K562 (cell line): ENCODE data around the gene UCP1. TPM values are rescaled to one million over a fixed set of nuclear protein-coding genes. Genes with fewer than 3 reads are reported as not detected.
A peak's percentile ranks its signal among the peaks of the same experiment; 100 is the strongest.

Experiments used
- ATF7 ChIP-seq: fragments of 450-650 bp; IDR thresholded peaks from 2 replicates; pipeline ENCODE4 v1.7.1; 2014; ENCODE audit warnings: mild to moderate bottlenecking, moderate library complexity
- CREB1 ChIP-seq, 2 experiments: sonication (generic) in 1 of 2; formaldehyde crosslinking in 1 of 2; IDR thresholded peaks; 2 replicates each; pipeline versions ENCODE4 v1.6.1 to v1.8.0; 2012 to 2022; ENCODE audit warnings: inconsistent platforms in 1 of 2, mild to moderate bottlenecking in 1 of 2, missing genetic modification reagents in 1 of 2, moderate library complexity in 1 of 2
- FOS ChIP-seq: IDR thresholded peaks from 3 replicates; pipeline ENCODE4 v1.6.1; 2011; ENCODE audit not compliant: insufficient read length; ENCODE audit errors: extremely low read depth
- KDM1A ChIP-seq, 2 experiments: fragments of 450-650 bp; IDR thresholded peaks; 2 replicates each; pipeline ENCODE4 v1.6.1; 2016; ENCODE audit warnings: mild to moderate bottlenecking in 2 of 2
- LCOR ChIP-seq: sonication (generic); formaldehyde crosslinking; IDR thresholded peaks from 2 replicates; pipeline ENCODE4 v1.8.0; 2022; ENCODE audit warnings: mild to moderate bottlenecking, missing genetic modification reagents
- PHTF2 ChIP-seq: fragments of 250-450 bp; sonication (Bioruptor Pico); IDR thresholded peaks from 2 replicates; pipeline ENCODE4 v1.5.0; 2021; ENCODE audit warnings: mild to moderate bottlenecking
- POU5F1 ChIP-seq: fragments of 150-350 bp; IDR thresholded peaks from 2 replicates; pipeline ENCODE4 v1.6.1; 2014; ENCODE audit warnings: borderline replicate concordance, low read length, low read depth, mild to moderate bottlenecking; ENCODE audit not compliant: partially characterized antibody
- RCOR1 ChIP-seq, 2 experiments: IDR thresholded peaks; 2 replicates each; pipeline ENCODE4 v1.6.1; 2012; ENCODE audit warnings: low read depth in 2 of 2, low read length in 2 of 2, borderline replicate concordance in 1 of 2, improper control_type of control experiment in 1 of 2
- TAF7 ChIP-seq: fragments of 450-650 bp; IDR thresholded peaks from 2 replicates; pipeline ENCODE4 v1.6.1; 2016; ENCODE audit warnings: missing genetic modification characterization, missing compliant biosample characterization
- TAL1 ChIP-seq: fragments of 450-650 bp; IDR thresholded peaks from 2 replicates; pipeline ENCODE4 v1.6.1; 2016; ENCODE audit warnings: mild to moderate bottlenecking
- TFE3 ChIP-seq: fragments of 450-650 bp; formaldehyde crosslinking; IDR thresholded peaks from 2 replicates; pipeline ENCODE4 v1.4.0; 2020; ENCODE audit warnings: mild to moderate bottlenecking, mixed read lengths
- ZBTB7A ChIP-seq: IDR thresholded peaks from 2 replicates; pipeline ENCODE4 v1.6.1; 2011; ENCODE audit warnings: low read depth, mild to moderate bottlenecking, low read length, moderate library complexity, borderline replicate concordance; ENCODE audit not compliant: control insufficient read depth
- ZNF354B ChIP-seq: fragments of 250-450 bp; sonication (Bioruptor Pico); IDR thresholded peaks from 2 replicates; pipeline ENCODE4 v1.4.0; 2020
- polyA plus RNA-seq, 8 experiments: library from polyadenylated mRNA; depleted of rRNA in 4 of 8; stranded (reverse) in 5 of 8; unstranded in 3 of 8; fragments of >200 nt; fragmentation: Nextera tagmentation in 2 of 8; fragmentation: Illumina TruSeq in 1 of 8; extraction: Ambion mirVana in 2 of 8; extraction: Trizol in 1 of 8; gene quantifications; 2 replicates each; pipeline versions ENCODE4 v1.2.1 to v1.2.3, GENCODE V29; 2011 to 2014; ENCODE audit warnings: inconsistent platforms in 1 of 8, missing spikeins in 1 of 8
- total RNA-seq, 7 experiments: library from RNA; depleted of rRNA in 6 of 7; stranded (reverse); fragments of >200 nt in 6 of 7; fragmentation: Illumina TruSeq in 2 of 7; extraction: Trizol in 2 of 7; gene quantifications; 2 replicates each; pipeline versions ENCODE4 v1.2.1 to v1.2.3, GENCODE V29; 2011 to 2021; ENCODE audit warnings: low replicate concordance in 1 of 7
- TF ChIP-seq, protein P1 (sequence below): sonication (generic); IDR thresholded peaks from 2 replicates; pipeline ENCODE4 v1.6.1; 2016
- TF ChIP-seq, protein P2 (sequence below): fragments of 450-650 bp; IDR thresholded peaks from 2 replicates; pipeline ENCODE4 v1.6.1; 2017; ENCODE audit warnings: antibody characterized with exemption

Gene UCP1
- total and polyA plus RNA-seq, 9 of the 15 experiments (the other 6 are each of a cell fraction or from before 2014, with no cell fraction given) = not detected

DNA sequence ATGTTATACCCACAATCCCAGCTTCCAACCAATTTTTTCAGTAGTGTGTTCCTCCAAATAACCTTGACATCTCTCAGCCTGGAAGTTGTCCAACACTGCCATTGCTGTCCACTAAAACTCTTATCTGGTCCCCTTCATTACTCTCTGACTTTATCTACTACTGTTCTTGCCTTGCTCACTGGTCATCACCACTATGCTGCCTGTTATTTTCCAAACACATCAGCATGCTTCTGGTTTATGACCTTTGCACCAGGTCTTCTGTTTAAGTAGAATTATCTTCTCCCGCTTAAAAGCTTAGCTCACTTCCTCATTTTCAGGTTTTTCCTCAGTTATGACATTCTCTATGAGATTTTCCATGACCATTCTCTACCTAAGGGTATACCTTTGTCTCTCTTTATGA is 39.3 kb downstream of the UCP1 start (continued):
- TF ChIP-seq ZNF354B (CRISPR knock-in tag) = no peak
- TF ChIP-seq, protein P1, sequence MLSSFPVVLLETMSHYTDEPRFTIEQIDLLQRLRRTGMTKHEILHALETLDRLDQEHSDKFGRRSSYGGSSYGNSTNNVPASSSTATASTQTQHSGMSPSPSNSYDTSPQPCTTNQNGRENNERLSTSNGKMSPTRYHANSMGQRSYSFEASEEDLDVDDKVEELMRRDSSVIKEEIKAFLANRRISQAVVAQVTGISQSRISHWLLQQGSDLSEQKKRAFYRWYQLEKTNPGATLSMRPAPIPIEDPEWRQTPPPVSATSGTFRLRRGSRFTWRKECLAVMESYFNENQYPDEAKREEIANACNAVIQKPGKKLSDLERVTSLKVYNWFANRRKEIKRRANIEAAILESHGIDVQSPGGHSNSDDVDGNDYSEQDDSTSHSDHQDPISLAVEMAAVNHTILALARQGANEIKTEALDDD = peak; percentile 88
- TF ChIP-seq KDM1A (IDR thresholded peaks at IDR 0.05) = peak; percentile 87 to 94
- TF ChIP-seq POU5F1 = no peak
- no peak for TF ChIP-seq PHTF2 (CRISPR knock-in tag)
- TF ChIP-seq TAL1 = peak; percentile 89
- TF ChIP-seq CREB1 (IDR thresholded peaks at IDR 0.05) = peak; percentile 12; the same call in 1 of the 2 replicates
- no peak for TF ChIP-seq CREB1 (CRISPR knock-in tag; IDR thresholded peaks at IDR 0.05)
- TF ChIP-seq, protein P2, sequence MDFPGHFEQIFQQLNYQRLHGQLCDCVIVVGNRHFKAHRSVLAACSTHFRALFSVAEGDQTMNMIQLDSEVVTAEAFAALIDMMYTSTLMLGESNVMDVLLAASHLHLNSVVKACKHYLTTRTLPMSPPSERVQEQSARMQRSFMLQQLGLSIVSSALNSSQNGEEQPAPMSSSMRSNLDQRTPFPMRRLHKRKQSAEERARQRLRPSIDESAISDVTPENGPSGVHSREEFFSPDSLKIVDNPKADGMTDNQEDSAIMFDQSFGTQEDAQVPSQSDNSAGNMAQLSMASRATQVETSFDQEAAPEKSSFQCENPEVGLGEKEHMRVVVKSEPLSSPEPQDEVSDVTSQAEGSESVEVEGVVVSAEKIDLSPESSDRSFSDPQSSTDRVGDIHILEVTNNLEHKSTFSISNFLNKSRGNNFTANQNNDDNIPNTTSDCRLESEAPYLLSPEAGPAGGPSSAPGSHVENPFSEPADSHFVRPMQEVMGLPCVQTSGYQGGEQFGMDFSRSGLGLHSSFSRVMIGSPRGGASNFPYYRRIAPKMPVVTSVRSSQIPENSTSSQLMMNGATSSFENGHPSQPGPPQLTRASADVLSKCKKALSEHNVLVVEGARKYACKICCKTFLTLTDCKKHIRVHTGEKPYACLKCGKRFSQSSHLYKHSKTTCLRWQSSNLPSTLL = no peak
- no peak for TF ChIP-seq TFE3 (CRISPR knock-in tag)
- no peak for TF ChIP-seq FOS
- TF ChIP-seq TAF7 (tag) = no peak
- TF ChIP-seq ATF7 = peak; percentile 74
- no peak for TF ChIP-seq ZBTB7A
- peak; percentile 75 to 96; a peak in 3 of 4 replicates for TF ChIP-seq RCOR1 (IDR thresholded peaks at IDR 0.05; ENCODE audit: borderline replicate concordance in 1 of 2, low read depth in 2 of 2, low read length in 2 of 2)
- TF ChIP-seq LCOR (CRISPR knock-in tag) = 0 out of 2 replicates have a peak, but pooled peaks have one; percentile 42
